Stimulated activated naive CD8-positive, alpha-beta T cell treated with anti-CD3 and anti-CD28 coated beads, Interleukin-15, Interleukin-2, amounts not matched to agents 100 U/mL and 50 U/mL, for 24 hours (primary cell): ENCODE results near the gene NPIPA5.
A peak's percentile ranks its signal among the peaks of the same experiment; 100 is the strongest.
"Not testable (repeated sequence)": the region's sequence is repeated elsewhere in the genome, so short reads cannot be mapped to it uniquely, and the experiment has no call there.

Experiments used
- ATAC-seq: fragments of 150-1000 bp; cut with Tn5 transposase; one replicate; pipeline ENCODE4 v1.10.0; 2021
- DNase-seq: peaks from one replicate; pipeline ENCODE4 v3.0.0; 2021

NPIPA5 gene

DNA sequence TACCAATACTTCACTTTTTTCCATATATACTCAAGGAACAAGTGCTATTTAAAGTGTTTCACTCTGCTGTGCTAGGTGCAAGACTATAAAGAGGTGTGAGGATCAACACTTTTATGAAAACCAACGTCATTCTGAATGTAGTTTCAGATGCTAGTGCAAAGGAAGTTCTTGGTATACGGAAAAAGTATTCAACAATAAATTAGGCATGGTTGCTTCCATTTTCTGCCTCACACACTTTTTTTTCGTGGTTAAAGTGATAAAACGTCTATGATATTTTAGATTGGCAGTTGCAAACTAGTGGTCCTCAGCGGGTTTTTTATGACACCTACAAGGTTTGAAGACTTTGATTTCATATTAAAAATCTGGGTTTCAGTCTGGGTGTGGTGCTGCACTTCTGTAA, 11.8 kb upstream of the NPIPA5 start:
- DNase-seq, ATAC-seq: not testable (repeated sequence)

DNA sequence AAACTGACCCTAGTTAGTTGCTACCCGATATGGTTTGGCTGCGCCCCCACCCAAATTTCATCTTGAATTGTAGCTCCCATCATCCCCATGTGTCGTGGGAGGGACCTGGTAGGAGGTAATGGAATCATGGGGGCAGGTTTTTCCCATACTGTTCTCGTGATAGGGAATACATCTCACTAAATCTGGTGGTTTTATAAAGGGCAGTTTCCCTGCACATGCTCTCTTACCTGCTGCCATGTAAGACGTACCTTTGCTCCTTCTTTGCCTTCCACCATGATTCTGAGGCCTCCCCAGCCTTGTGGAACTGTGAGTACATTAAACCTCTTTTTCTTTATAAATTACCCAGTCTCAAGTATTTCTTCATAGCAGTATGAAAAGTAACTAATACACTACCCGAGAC, 10.0 kb upstream of the NPIPA5 start:
- DNase-seq, ATAC-seq: not testable (repeated sequence)

DNA sequence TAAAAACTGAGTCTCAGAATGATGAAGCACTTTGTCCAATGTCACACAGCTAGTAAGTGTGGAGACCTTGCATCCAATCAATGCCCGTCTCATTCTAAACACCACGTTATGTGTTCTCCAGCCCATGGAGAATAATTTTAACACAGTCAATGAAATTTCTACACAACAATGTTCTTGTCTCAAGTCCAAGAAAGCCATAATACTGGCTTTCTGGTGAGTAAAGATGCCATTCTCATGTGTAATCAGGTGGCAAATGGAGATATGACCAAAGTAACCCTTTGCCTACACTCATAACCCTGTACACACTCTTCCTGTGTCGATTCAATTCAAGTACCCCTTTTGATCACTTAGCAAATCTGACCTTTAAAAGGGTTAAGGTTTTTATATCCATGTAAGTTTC, 4.7 kb upstream of the NPIPA5 start:
- not testable (repeated sequence) for ATAC-seq, DNase-seq

DNA sequence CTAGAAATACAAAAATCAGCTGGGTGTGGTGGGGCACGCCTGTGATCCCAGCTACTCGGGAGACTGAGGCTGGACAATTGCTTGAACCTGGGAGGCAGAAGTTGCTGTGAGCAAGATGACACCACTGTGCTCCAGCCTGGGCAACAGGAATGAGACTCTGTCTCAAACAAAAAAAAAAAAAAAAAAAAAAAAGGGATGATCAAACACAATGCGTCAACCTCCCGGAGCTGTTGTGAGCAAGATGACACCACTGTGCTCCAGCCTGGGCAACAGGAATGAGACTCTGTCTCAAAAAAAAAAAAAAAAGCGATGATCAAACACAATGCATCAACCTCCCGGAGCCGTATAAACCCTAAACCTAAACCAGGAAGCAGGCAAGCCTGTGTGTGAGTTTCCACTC, 20.6 kb downstream of the NPIPA5 start:
- DNase-seq: not testable (repeated sequence)

DNA sequence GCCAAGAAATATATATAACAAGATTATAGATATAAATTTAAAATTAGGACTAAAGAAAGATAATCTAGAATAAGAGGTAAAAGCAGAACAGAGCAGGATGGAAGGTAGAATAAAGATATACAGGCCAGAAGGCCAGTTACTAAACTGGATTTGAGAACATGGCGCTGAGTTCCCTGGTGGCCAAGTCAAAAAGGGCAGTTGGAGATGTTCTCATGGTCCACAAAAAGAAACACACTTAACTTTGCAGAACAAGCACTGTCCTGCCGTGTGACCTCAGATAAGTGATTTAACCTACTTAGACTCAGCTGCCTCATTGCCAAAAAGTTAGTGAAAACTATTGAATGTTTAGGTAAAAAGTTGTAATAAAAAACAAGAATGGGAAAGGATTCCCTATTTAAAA, 23.2 kb downstream of the NPIPA5 start:
- DNase-seq, ATAC-seq: not testable (repeated sequence)

More for the DNA sequence above, 20.6 kb downstream of the NPIPA5 start:
- not testable (repeated sequence) for ATAC-seq

DNA sequence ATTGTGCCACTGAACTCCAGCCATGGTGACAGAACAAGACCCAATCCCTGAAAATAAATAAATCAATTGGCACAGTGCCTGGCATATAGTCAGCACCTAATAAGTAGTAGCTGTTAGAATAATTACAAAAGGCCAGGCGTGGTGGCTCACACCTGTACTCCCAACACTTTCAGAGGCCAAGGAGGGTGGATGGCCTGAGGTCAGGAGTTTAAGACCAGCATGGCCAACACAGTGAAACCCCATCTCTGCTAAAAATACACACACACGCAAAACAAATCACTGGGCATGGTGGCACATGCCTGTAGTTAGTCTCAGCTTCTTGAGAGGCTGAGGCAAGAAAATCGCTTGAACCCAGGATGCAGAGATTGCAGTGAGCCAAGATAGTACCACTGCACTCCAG, 25.2 kb downstream of the NPIPA5 start:
- ATAC-seq: not testable (repeated sequence)

DNA sequence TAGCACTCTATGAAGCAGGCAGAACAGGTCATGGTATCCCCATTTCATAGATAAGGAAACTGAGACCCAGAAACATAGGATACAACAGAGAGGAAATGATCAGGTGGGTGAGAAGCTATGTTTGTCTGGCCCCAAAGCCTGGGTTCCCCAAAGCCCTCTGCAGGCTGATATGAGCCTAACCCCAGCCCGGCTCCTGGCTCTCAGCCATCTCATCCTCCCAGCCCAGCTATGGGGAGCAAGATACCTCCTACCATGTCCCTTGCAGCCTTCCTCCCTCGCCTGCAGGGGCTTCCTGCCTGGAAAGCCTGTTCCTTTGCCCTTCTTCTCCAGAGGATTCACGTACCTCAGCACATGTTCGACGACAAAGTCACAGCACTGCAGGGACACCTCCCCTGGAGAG, 26.3 kb downstream of the NPIPA5 start:
- not testable (repeated sequence) for DNase-seq
- ATAC-seq: peak; percentile 32

More for the DNA sequence above, 25.2 kb downstream of the NPIPA5 start:
- DNase-seq: not testable (repeated sequence)

DNA sequence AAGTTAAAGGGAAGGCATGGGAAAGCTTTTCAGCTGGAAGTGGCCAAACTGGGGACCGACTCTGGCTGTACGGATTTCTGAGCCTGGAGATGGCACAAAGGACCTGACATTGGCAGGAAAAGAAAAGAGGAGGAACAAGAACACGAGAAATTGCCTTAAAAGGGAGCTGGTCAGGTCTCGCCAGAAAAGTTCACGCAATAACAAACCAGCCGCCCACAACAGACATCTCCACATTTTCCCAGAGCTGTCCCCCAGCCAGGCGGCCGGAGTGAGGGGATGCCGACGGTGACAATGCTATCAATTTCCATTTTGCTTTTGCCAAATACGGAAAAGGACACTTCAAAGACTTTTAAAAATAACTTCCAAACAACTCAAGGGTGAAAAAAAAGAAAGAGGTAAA, 26.8 kb downstream of the NPIPA5 start:
- not testable (repeated sequence) for ATAC-seq, DNase-seq

DNA sequence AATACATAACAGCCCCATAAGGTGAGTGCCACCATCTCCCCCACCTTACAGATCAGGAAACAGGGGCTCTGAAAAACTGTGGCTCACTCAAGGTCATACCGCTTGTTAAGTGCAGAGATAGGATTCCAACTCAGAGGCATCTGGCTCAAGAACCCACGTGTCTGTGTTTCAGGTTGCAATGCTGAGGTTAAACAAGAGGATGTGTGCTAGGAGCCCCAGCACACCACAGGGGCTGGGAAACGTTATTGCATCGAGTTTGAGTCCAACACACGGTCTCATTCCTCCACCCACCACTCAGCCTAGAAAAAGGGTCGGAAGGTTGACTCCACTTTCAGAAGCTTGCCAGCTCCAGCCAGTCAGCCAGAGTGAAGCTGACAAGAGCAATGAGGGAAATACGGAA, 29.4 kb downstream of the NPIPA5 start:
- not testable (repeated sequence) for ATAC-seq, DNase-seq

DNA sequence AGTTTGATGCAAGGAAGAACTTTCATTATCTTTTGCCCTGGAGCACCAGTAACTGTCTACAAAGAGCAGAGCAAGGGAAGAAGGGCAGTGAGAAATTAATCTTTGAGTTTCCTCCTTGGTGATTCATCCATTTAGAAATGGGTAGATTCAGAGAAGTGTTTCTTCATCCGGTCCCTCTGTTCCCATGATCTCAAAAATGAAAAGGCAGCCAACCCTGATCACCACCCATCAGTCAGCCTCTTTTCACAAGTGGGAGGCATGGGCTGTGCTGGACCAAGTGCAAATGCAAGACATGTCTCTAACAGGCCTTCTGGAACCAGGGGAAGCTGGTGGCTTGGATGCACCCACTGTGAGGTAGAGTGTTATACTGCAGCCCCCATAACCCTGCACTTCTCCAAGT, 35.8 kb downstream of the NPIPA5 start:
- not testable (repeated sequence) for DNase-seq, ATAC-seq

DNA sequence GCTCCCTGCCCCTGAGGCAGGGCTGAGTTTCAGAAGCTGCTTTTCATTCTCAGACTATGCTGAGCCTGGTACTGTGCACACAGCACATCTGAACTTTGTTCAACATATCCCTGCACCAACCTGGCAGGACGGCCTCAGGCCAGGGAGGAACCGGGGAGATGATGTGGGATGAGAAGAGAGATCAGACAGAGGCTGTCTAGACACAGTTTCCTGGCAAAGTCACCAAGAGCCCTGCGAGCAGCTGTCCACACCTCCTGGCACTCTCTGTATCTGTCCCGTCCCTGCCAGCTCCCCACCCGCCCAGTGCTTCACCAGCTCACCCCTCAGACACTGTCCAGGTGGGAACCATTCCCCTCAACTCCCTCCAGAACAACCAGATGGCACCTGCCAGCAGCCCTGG, 39.1 kb downstream of the NPIPA5 start:
- not testable (repeated sequence) for ATAC-seq, DNase-seq

DNA sequence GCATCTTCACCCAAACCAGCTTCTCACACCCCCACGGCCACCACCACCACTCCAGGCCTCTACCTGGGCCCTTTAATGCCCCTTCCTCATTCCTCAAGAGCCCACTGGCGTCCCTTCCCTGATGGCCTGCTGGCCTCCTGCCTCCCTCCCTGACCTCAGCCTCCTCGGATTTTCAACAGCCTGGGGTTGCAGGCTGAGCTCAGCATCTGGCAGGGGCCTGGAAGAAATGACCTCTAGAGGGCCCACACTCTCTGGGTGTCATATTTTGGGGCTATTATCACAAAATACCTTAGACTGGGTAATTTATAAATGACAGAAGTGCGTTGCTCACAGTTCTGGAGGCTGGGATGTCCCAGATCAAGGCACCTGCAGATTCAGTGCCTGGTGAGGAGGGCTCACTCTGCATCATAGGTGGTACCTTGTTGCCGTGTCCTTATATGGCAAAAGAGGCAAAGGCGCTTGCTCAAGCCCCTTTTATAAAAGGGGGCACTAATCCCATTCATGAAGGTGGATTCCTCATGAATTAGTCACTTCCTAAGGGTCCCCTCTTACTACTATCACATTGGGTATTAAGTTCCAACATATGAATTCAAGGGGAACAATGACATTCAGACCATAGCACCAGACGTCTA, 40.0 kb downstream of the NPIPA5 start:
- not testable (repeated sequence) for DNase-seq, ATAC-seq

DNA sequence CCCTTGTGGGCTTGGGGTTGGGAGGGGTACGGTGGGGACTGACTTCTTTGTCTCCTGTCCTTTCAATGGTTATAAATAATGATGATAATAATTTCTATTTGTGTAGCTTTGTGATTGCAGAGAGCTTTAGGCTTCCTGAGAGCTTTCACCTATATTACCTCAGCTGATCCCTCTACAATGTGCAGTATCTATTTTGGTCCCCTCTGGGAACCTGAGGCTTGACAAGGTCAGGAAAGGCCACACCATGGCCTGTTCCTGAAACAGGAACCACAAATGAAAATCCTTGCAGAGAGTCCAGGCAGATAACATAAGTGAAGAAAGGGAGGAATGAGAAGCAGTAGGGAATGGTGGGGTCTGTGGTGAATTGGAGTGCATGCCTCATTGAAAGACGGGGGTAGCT, 42.5 kb downstream of the NPIPA5 start:
- not testable (repeated sequence) for DNase-seq, ATAC-seq

DNA sequence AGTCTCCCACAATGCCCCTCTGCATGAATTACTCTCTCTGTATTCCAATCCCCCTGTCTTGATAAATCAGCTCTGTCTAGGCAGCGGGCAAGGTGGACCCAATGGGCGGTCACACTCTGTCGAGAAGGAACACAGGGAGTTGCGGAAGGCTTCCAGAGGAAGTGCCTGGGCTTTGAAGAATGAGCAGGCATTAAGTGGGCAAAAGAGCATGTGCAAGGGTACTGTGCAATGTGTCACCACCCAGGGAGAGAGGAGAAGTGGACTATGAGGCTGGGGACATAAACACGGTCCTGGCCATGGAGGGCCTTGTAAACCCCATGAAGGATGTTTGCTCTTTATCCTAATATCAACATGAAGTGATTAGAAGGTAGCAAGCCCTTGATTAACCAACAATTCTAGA, 44.1 kb downstream of the NPIPA5 start:
- ATAC-seq: not testable (repeated sequence)

DNA sequence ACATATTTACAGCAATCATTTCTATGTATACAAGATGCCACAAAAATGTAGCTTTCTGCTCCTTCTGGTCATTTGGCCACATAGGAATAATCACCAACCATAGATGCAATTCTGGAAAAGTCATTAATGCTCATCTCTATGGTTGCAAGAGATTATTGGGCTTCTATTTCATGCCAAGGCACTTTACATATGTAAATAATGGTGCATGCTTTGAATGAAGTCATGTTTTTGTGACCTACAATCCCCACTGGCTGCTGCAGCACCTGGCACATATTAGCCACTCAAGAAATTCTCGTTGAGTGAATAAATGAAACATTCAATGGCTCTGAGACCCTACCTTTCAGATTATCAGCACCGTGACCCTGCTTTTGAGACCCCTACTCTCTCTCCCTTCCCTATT, 47.1 kb downstream of the NPIPA5 start:
- DNase-seq, ATAC-seq: not testable (repeated sequence)

More for the DNA sequence above, 44.1 kb downstream of the NPIPA5 start:
- DNase-seq: not testable (repeated sequence)

DNA sequence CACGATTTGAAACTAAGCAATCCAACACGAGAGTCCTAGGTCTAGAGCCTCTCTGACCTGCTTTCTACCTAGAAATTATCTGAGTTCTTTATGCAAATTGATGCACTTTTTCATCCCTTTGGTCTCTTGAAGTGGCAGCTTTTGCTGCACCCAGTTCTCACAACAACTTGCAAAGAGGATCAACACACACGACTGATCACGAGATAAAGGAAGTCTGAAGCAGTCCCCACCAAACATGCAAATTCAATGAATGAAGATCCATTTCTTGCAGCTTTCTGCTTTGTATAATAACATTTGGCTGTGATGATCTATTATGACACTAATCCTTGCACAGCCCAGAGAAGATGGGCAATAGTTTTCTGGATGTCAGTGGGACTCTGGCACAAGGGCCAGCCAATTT, 53.1 kb downstream of the NPIPA5 start:
- not testable (repeated sequence) for ATAC-seq, DNase-seq

DNA sequence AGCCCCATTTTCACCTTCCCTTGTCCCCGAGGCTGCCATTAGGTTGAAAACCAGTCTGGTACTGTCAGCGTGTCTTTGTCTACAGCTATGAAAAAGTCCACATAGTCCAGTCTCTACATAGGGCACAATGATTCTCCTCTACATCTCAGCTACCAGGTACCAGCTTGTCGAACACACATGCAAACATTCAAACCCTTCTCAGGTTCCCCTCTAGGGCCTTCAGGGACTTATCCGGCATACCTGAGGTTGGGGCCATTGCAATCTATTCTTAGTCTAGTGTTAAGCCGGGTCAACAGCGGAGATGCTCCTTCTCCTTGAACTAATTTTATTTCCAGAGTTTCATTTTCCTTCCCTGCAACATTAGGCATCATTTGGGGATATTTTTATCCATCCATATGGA, 54.7 kb downstream of the NPIPA5 start:
- not testable (repeated sequence) for DNase-seq, ATAC-seq

DNA sequence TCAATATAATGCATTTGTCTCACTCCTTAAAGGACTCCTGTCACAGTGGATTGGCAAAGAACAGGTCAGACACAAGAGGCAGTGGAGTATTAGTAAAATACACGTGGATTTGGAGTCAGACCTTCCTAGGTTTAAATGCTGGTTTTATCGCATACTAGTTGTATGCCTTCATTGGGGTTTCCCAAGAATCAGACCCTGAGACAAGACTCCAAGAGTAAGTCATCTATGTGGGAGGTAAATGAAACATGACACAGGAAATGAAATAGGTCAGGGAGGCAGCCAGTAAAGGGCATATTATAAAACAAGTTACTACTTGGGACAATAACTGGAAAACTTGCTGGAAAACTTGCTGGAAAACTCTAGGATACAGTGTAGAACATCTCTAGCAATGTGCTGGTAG, 56.9 kb downstream of the NPIPA5 start:
- ATAC-seq: peak; percentile 40
- DNase-seq: not testable (repeated sequence)

DNA sequence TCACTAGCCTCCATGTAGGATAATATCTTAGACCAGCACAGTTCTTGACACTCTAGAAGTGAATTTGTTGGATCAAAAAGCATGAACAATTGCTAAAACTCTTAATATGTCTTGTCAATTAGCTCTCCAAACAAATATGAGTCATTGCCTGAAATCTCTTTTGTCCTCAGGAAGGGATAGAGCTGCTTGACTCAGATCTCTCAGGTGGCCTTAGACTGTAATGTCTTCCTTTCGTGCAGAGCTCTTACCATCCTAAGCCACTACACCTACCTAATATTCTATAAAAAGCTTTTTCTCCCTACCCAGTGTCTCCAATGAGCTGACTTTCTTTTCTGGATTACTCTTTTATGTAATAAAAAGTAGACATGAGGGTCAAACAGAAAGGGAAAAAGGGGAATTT, 63.5 kb downstream of the NPIPA5 start:
- ATAC-seq, DNase-seq: not testable (repeated sequence)
